Osteocyte (in vitro differentiated cells): ENCODE results near the gene PTCD3. TPM values are rescaled to one million over a fixed set of nuclear protein-coding genes. Genes with fewer than 3 reads are reported as not detected.
A peak's percentile ranks its signal among the peaks of the same experiment; 100 is the strongest.

ENCODE experiments used
- DNase-seq: peaks from one replicate; pipeline ENCODE4 v3.0.0; 2021; ENCODE audit warnings: mixed read lengths; ENCODE audit not compliant: unreplicated experiment; ENCODE audit errors: extremely low spot score
- H3K27ac Mint-ChIP-seq: one replicate; pipeline ENCODE4 v1.8.0; 2021; ENCODE audit warnings: mild to moderate bottlenecking, mixed read lengths; ENCODE audit not compliant: unreplicated experiment
- H3K27me3 Mint-ChIP-seq: one replicate; pipeline ENCODE4 v1.8.0; 2021; ENCODE audit warnings: mixed read lengths; ENCODE audit not compliant: unreplicated experiment
- H3K36me3 Mint-ChIP-seq: one replicate; pipeline ENCODE4 v1.8.0; 2021; ENCODE audit warnings: mixed read lengths; ENCODE audit not compliant: unreplicated experiment
- H3K4me1 Mint-ChIP-seq: one replicate; pipeline ENCODE4 v1.8.0; 2021; ENCODE audit warnings: mixed read lengths; ENCODE audit not compliant: unreplicated experiment
- H3K4me3 Mint-ChIP-seq: one replicate; pipeline ENCODE4 v1.8.0; 2021; ENCODE audit warnings: mild to moderate bottlenecking, moderate library complexity, mixed read lengths; ENCODE audit not compliant: unreplicated experiment
- H3K9me3 Mint-ChIP-seq: one replicate; pipeline ENCODE4 v1.8.0; 2021; ENCODE audit warnings: mixed read lengths; ENCODE audit not compliant: unreplicated experiment
- CTCF ChIP-seq: fragments of 200-600 bp; sonication (generic); IDR thresholded peaks from 2 replicates; pipeline ENCODE4 v1.5.0; 2021; ENCODE audit warnings: antibody characterized with exemption, mild to moderate bottlenecking, moderate library complexity
- total RNA-seq: library from RNA; stranded (reverse); gene quantifications from 2 replicates; pipeline ENCODE4 v1.2.1, GENCODE V29; 2021

Gene PTCD3
- total RNA-seq, 1 donor from 2014 or later: 71.8 TPM

- no peaks in the 10 kb centered on the region for H3K9me3 Mint-ChIP-seq
- H3K4me1 Mint-ChIP-seq: no peaks in the 10 kb centered on the region
- no peak overlapping the region for H3K4me3 Mint-ChIP-seq
- TF ChIP-seq CTCF: no peak
- no peak overlapping the region for H3K27ac Mint-ChIP-seq
- H3K27me3 Mint-ChIP-seq: no peaks in the 10 kb centered on the region
- DNase-seq: no peak
- peaks cover 32% of the 10 kb centered on the region for H3K36me3 Mint-ChIP-seq
Observed at GRCh38 chr2:86081724-86082123, 24.3 kb upstream of the PTCD3 start.

DNA sequence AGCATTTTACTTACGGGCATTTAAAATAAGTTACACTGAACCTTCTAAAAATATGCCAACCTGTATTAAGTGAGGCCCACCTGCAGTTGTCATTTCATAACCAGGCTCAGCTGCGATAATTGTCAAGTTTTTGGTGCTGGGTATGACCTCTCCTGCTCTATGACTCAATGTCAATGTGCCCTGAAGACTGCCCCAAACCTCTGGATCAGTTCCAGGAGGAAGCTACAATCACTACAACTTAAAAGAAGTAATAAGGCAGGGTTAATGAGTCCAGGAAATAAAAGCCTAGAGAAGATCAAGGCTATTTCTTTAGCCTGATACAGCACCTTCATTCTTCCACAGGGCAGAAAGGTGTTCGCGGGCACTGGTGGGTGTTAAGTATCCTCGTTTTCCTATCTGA, 23.3 kb upstream of the PTCD3 start:
- H3K27ac Mint-ChIP-seq: no peak overlapping the region
- no peak overlapping the region for H3K4me3 Mint-ChIP-seq
- TF ChIP-seq CTCF: no peak
- peaks cover 29% of the 10 kb centered on the region for H3K36me3 Mint-ChIP-seq
- no peaks in the 10 kb centered on the region for H3K27me3 Mint-ChIP-seq
- H3K9me3 Mint-ChIP-seq: no peaks in the 10 kb centered on the region
- no peak for DNase-seq
- no peaks in the 10 kb centered on the region for H3K4me1 Mint-ChIP-seq

- no peaks in the 10 kb centered on the region for H3K4me1 Mint-ChIP-seq
- peak; percentile 46 for TF ChIP-seq CTCF
- no peaks in the 10 kb centered on the region for H3K27me3 Mint-ChIP-seq
- H3K27ac Mint-ChIP-seq: no peak overlapping the region
- no peaks in the 10 kb centered on the region for H3K9me3 Mint-ChIP-seq
- no peak overlapping the region for H3K4me3 Mint-ChIP-seq
- DNase-seq: no peak
- peaks cover 36% of the 10 kb centered on the region for H3K36me3 Mint-ChIP-seq
Observed at GRCh38 chr2:86087936-86088850, 17.8 kb upstream of the PTCD3 start.

GRCh38 chr2:86094229-86094628, 11.8 kb upstream of the PTCD3 start:
- H3K4me1 Mint-ChIP-seq: no peaks in the 10 kb centered on the region
- H3K4me3 Mint-ChIP-seq: no peak overlapping the region
- H3K36me3 Mint-ChIP-seq: peaks cover 46% of the 10 kb centered on the region
- H3K27me3 Mint-ChIP-seq: no peaks in the 10 kb centered on the region
- no peaks in the 10 kb centered on the region for H3K9me3 Mint-ChIP-seq
- no peak for TF ChIP-seq CTCF
- DNase-seq: no peak
- no peak overlapping the region for H3K27ac Mint-ChIP-seq

DNA sequence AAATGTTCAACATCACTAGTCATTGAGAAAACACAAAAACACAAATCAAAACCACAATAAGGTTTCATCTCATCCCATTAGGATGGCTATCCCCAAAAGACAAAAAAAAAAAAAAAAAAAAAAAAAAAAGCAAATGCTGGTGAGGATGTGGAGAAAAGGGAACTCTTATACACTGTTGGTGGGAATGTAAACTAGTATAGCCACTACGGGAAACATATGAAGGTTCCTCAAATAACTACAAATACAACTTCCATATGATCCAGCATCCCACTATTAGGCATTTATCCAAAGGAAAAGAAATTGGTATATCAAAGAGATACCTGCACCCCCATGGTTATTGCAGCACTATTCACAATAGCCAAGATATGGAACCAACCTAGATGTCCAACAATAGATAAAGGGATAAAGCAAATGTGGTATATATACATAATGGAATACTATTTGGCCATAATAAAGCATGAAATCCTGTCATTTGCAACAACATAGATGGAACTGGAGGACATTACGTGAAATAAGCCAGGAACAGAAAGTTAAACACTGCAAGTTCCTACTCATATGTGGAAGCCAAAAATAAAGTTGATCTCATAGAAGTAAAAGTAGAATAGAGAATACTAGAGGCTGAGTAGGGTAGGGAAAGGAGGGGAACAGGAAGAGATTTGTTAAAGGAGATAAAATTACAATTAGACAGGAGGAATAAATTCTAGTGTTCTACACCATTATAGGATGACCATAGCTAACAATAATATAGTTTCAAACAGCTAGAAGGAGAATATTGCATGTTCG, 8.7 kb upstream of the PTCD3 start:
- Mint-ChIP-seq H3K27me3 (no peaks in the 10 kb centered on the region), H3K36me3 (peaks cover 46% of the 10 kb centered on the region), H3K9me3 (peaks cover 3% of the 10 kb centered on the region), H3K4me3 (no peak overlapping the region), H3K27ac (no peak overlapping the region), H3K4me1 (no peaks in the 10 kb centered on the region)
- no peak for TF ChIP-seq CTCF
- DNase-seq: no peak
